PFSK-1 (cell line): Measurements from ENCODE around the gene DOK4.

Experiments
- FOXP2 ChIP-seq: optimal IDR thresholded peaks from 2 replicates; pipeline ENCODE3; 2011; ENCODE audit warnings: borderline replicate concordance, control low read depth, inconsistent platforms; ENCODE audit not compliant: insufficient read depth; ENCODE audit errors: extremely low read length, extremely low read depth
- POLR2AphosphoS5 ChIP-seq: IDR thresholded peaks from 2 replicates; pipeline ENCODE4 v1.6.1; 2012; ENCODE audit warnings: low read depth, mild to moderate bottlenecking, control low read depth, low read length, moderate library complexity
- SIN3A ChIP-seq: IDR thresholded peaks from 2 replicates; pipeline ENCODE4 v1.6.1; 2012; ENCODE audit warnings: mild to moderate bottlenecking, low read length, moderate library complexity, borderline replicate concordance; ENCODE audit not compliant: insufficient read depth
- TAF1 ChIP-seq: IDR thresholded peaks from 2 replicates; pipeline ENCODE4 v1.6.1; 2012; ENCODE audit warnings: low read length, control low read depth, borderline replicate concordance; ENCODE audit not compliant: insufficient read depth
- TF ChIP-seq, protein P1 (sequence below), 2 experiments: IDR thresholded peaks; 2 replicates each; pipeline versions ENCODE4 v1.6.1 to v1.8.0; 2011 to 2012; ENCODE audit warnings: low read depth in 2 of 2, low read length in 2 of 2, control low read depth in 1 of 2, inconsistent platforms in 1 of 2, mild to moderate bottlenecking in 1 of 2, moderate library complexity in 1 of 2; ENCODE audit not compliant: insufficient read depth in 1 of 2

Gene DOK4

DNA sequence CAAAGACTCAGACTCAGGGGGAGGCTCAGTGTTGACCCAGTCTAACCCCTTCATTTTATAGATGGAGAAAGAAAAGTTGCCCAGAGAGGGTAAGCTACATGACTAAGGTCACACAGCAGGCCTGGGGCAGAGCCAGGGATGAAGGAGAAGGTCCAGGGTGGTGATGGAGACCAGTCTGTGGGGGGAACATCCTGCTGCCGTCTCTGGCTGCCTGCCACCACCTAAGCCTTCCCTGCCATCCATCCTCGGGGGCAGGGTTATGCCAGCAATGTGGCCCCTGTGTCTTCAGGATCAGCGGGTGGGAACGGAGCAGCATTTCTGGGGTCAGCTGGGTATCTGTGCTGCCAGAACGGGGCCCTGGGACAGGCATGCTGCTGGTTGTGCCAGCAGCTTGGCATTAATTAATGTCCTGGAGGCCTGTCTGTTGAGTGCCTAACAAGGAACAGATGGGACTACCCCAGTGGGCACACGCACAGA lies 5.5 kb downstream of the DOK4 start:
- TF ChIP-seq FOXP2 (no peak), SIN3A (no peak), TAF1 (no peak), POLR2AphosphoS5 (no peak)
- TF ChIP-seq, protein P1, sequence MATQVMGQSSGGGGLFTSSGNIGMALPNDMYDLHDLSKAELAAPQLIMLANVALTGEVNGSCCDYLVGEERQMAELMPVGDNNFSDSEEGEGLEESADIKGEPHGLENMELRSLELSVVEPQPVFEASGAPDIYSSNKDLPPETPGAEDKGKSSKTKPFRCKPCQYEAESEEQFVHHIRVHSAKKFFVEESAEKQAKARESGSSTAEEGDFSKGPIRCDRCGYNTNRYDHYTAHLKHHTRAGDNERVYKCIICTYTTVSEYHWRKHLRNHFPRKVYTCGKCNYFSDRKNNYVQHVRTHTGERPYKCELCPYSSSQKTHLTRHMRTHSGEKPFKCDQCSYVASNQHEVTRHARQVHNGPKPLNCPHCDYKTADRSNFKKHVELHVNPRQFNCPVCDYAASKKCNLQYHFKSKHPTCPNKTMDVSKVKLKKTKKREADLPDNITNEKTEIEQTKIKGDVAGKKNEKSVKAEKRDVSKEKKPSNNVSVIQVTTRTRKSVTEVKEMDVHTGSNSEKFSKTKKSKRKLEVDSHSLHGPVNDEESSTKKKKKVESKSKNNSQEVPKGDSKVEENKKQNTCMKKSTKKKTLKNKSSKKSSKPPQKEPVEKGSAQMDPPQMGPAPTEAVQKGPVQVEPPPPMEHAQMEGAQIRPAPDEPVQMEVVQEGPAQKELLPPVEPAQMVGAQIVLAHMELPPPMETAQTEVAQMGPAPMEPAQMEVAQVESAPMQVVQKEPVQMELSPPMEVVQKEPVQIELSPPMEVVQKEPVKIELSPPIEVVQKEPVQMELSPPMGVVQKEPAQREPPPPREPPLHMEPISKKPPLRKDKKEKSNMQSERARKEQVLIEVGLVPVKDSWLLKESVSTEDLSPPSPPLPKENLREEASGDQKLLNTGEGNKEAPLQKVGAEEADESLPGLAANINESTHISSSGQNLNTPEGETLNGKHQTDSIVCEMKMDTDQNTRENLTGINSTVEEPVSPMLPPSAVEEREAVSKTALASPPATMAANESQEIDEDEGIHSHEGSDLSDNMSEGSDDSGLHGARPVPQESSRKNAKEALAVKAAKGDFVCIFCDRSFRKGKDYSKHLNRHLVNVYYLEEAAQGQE (IDR thresholded peaks at IDR 0.05; ENCODE audit: insufficient read depth in 1 of 2, low read depth in 2 of 2, low read length in 2 of 2): no peak

DNA sequence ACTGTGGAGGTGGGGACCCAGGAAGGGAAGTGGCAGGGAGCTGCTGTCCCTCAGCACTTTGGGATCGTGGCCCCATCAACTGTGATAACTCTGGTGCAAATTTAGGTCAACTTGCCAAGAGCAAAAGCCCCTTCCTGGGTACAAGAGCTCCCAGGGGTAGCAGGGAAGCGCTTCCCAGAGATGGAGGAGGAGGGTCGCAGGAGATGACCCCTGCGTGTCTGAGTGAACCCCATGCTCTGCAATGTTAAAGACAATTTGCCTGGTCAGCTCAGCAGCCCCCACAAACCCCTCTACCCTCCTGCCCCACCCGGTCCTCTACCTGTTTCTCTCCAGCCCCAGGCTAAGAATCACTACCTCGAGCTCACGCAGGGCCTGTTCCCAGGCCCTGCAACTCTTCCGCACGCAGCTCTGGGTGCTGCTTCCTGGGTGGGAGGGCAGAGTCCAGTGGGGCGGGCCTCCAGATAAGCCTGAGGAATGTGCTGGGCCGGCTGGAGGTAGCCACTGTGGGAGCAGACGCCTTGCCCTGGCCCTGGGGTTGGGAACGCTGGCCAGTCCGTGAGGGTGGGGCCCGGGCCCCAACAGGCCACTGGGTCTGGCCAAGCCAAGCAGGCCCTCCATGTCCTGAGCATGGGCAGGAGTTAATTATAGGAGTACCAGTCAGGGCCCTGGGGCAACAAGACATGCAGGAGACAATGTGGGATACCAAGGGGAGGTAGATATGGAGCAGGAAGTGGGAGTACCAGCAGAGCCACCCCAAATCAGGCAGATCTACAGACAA lies 6.1 kb downstream of the DOK4 start:
- TF ChIP-seq POLR2AphosphoS5 (no peak), TAF1 (no peak), FOXP2 (no peak), SIN3A (no peak)
- TF ChIP-seq, protein P1 (IDR thresholded peaks at IDR 0.05; ENCODE audit: insufficient read depth in 1 of 2, low read depth in 2 of 2, low read length in 2 of 2): peak in 1 of 2 experiments; percentile 36; a peak in 1 of 4 replicates

DNA sequence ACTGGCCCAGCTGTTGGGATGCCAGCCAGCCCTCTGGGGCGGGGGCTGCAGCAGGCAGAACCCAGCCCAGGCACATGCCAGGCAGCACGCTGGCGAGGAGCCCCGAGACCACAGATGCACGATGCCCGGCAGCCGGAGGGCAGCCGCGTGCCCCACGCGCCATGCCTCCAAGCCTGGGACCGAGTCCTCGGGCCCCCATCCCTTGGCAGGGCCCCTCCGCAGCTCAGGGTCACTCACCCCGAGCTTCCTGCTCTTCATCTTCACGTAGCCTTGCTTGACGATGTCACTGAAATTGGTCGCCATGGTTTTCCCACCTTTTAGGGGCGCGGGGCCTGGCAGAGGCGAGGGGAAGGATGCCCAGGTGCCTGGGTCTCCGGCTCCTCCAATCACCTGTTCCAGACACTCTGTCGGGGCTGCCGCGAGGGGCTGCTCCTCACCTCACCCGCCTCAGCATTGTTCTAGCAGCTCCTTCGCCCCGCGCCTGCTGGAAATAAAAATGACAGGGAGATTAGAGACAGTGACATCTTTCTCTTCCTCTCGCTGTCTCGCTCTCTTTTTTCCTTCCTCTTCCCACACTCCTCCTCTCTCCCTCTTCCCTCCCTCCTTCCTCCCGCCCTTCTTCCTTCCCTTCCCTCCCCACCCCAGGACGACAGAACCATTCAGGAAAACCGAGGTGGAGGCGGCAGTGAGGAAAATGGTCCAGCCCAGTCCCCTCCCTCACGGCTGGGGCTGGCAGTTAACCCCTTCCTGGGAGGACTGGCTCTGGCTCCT lies 6.9 kb downstream of the DOK4 start:
- TF ChIP-seq SIN3A (peak; percentile 82; the same call in 1 of the 2 replicates), FOXP2 (no peak), TAF1 (peak; percentile 61; the same call in 1 of the 2 replicates), POLR2AphosphoS5 (no peak; the same call in 1 of the 2 replicates)
- TF ChIP-seq, protein P1 (IDR thresholded peaks at IDR 0.05; ENCODE audit: insufficient read depth in 1 of 2, low read depth in 2 of 2, low read length in 2 of 2): no peak

DNA sequence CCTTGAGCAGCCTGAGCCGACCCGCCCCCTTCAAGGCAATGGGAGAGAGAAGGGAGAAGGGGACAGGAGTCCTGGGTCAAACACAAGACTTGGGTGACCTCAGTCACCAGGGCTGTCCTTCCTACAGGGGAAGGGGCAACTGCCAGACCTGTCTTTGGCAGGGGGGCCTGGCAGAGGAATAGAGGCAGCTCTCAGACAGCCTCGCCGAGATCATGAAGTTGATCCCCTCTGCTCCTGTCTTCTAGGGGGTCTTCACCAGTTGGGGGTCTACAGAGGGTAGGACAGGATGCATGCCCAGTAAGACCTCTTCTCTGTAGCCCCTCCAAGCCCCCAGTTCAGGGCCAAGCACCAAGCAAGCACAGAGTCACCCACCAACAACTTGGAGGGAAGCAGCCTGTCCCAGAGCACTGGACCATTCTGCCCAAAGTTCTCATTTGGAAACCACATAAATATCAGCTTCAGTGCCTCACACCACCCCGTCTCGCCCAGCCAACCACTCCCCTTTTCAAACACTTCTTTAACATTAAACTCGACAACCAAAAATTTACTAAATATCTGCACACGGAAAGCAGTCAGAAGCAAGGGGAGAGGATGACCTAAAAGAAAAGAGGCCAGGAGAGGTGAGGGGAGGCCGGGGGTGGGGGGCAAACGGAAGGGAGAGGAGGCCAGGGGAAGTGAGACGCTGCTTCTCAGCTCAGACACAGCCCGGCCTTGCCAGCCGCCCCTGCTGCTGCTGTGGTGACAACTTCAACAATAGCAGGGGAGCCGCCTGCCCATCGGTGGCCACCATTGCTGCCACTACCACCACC lies 7.7 kb downstream of the DOK4 start:
- no peak for TF ChIP-seq FOXP2
- TF ChIP-seq TAF1: no peak
- TF ChIP-seq SIN3A: no peak
- no peak for TF ChIP-seq POLR2AphosphoS5
- TF ChIP-seq, protein P1 (IDR thresholded peaks at IDR 0.05; ENCODE audit: insufficient read depth in 1 of 2, low read depth in 2 of 2, low read length in 2 of 2): no peak
